Measurements from ENCODE around the gene CWC27. TPM values are rescaled to one million over a fixed set of nuclear protein-coding genes. Genes with fewer than 3 reads are reported as not detected.

CWC27 gene
- polyA plus RNA-seq, 1 experiment, result 7.5 TPM

GRCh38 chr5:64794053-64794770, 25.5 kb downstream of the CWC27 start:
- Histone ChIP-seq H3K36me3 (ENCODE audit: control insufficient read depth, insufficient read depth, low read length) (no peaks in the 10 kb centered on the region), H3K27me3 (ENCODE audit: control insufficient read depth, insufficient read depth, low read length) (no peaks in the 10 kb centered on the region), H3K4me3 (ENCODE audit: low read depth, low read length) (no peak overlapping the region)
- no peak for DNase-seq (ENCODE audit: low read depth)
- no peak for TF ChIP-seq CTCF (IDR thresholded peaks at IDR 0.05; ENCODE audit: insufficient read depth, low read depth, low read length)
- CTCF ChIA-PET, result interaction anchor here (1.0 to 1.2 kb wide), 3 partner anchors 13 to 565 kb away, joined by 3 to 5 read pairs (median 4); no protein-coding TSS in a partner anchor
- POLR2A ChIA-PET, result no interaction called here

- no peak for DNase-seq (ENCODE audit: low read depth)
- Histone ChIP-seq H3K27me3 (ENCODE audit: control insufficient read depth, insufficient read depth, low read length) (no peaks in the 10 kb centered on the region), H3K36me3 (ENCODE audit: control insufficient read depth, insufficient read depth, low read length) (no peaks in the 10 kb centered on the region), H3K4me3 (ENCODE audit: low read depth, low read length) (no peak overlapping the region)
- CTCF ChIA-PET, result no interaction called here
- POLR2A ChIA-PET, result no interaction called here
- no peak for TF ChIP-seq CTCF (IDR thresholded peaks at IDR 0.05; ENCODE audit: insufficient read depth, low read depth, low read length)
These were observed 27.6 kb downstream of the CWC27 start for GRCh38 chr5:64796301-64796700.

- no peak for DNase-seq (ENCODE audit: low read depth)
- ChIA-PET CTCF (no interaction called here), POLR2A (no interaction called here)
- Histone ChIP-seq H3K27me3 (ENCODE audit: control insufficient read depth, insufficient read depth, low read length) (no peaks in the 10 kb centered on the region), H3K36me3 (ENCODE audit: control insufficient read depth, insufficient read depth, low read length) (peaks cover 1% of the 10 kb centered on the region; the same call in 1 of the 2 replicates), H3K4me3 (ENCODE audit: low read depth, low read length) (no peak overlapping the region)
- TF ChIP-seq CTCF (IDR thresholded peaks at IDR 0.05; ENCODE audit: insufficient read depth, low read depth, low read length), result no peak
These were observed 32.2 kb downstream of the CWC27 start for GRCh38 chr5:64800926-64801325.

- no peak for DNase-seq (ENCODE audit: low read depth)
- POLR2A ChIA-PET, result no interaction called here
- CTCF ChIA-PET, result interaction anchor here (1.2 to 1.7 kb wide), 2 partner anchors 12 to 84 kb away, joined by 3 to 5 read pairs; no protein-coding TSS in a partner anchor
- Histone ChIP-seq H3K36me3 (ENCODE audit: control insufficient read depth, insufficient read depth, low read length) (peaks cover 1% of the 10 kb centered on the region; the same call in 1 of the 2 replicates), H3K27me3 (ENCODE audit: control insufficient read depth, insufficient read depth, low read length) (no peaks in the 10 kb centered on the region), H3K4me3 (ENCODE audit: low read depth, low read length) (no peak overlapping the region)
- TF ChIP-seq CTCF (IDR thresholded peaks at IDR 0.05; ENCODE audit: insufficient read depth, low read depth, low read length), result no peak
These were observed 37.8 kb downstream of the CWC27 start for GRCh38 chr5:64806537-64806936.

- TF ChIP-seq CTCF (IDR thresholded peaks at IDR 0.05; ENCODE audit: insufficient read depth, low read depth, low read length), result no peak
- no peak overlapping the region for H3K4me3 ChIP-seq (ENCODE audit: low read depth, low read length)
- no peak for DNase-seq (ENCODE audit: low read depth)
- POLR2A ChIA-PET, result no interaction called here
- CTCF ChIA-PET, result interaction anchor here (1.2 to 1.7 kb wide), 3 partner anchors 13 to 674 kb away, joined by 3 to 5 read pairs (median 3); partner anchors contain the start of gene ADAMTS6
- H3K27me3 ChIP-seq (ENCODE audit: control insufficient read depth, insufficient read depth, low read length), result no peaks in the 10 kb centered on the region
- no peaks in the 10 kb centered on the region for H3K36me3 ChIP-seq (ENCODE audit: control insufficient read depth, insufficient read depth, low read length)
These were observed 38.8 kb downstream of the CWC27 start for GRCh38 chr5:64807520-64807919.

All from BJ (cell line).